ENCODE data around the gene KIAA1958.

Gene KIAA1958

GRCh38 chr9:112601636-112602035 is 115.0 kb downstream of the KIAA1958 start:
- DNase-seq (ENCODE audit: low read depth in 3 of 3), result no peak

- DNase-seq (ENCODE audit: low read depth in 3 of 3), result no peak
Measured at GRCh38 chr9:112604790-112605189, 118.2 kb downstream of the KIAA1958 start.

GRCh38 chr9:112605518-112605917 is 118.9 kb downstream of the KIAA1958 start:
- DNase-seq (ENCODE audit: low read depth in 3 of 3), result no peak

- DNase-seq (ENCODE audit: low read depth in 3 of 3), result no peak
Measured at GRCh38 chr9:112605963-112606699, 119.5 kb downstream of the KIAA1958 start.

GRCh38 chr9:112608851-112609250 is 122.2 kb downstream of the KIAA1958 start:
- DNase-seq (ENCODE audit: low read depth in 3 of 3), result no peak

GRCh38 chr9:112615584-112616266 is 129.1 kb downstream of the KIAA1958 start:
- DNase-seq (ENCODE audit: low read depth in 3 of 3), result no peak

- DNase-seq (ENCODE audit: low read depth in 3 of 3), result no peak
Measured at GRCh38 chr9:112617371-112617770, 130.7 kb downstream of the KIAA1958 start.

GRCh38 chr9:112618385-112619009 is 131.9 kb downstream of the KIAA1958 start:
- DNase-seq (ENCODE audit: low read depth in 3 of 3), result no peak

GRCh38 chr9:112620388-112620787 is 133.8 kb downstream of the KIAA1958 start:
- no peak for DNase-seq (ENCODE audit: low read depth in 3 of 3)

GRCh38 chr9:112621018-112621655 is 134.5 kb downstream of the KIAA1958 start:
- DNase-seq (ENCODE audit: low read depth in 3 of 3), result no peak

- no peak for DNase-seq (ENCODE audit: low read depth in 3 of 3)
Measured at GRCh38 chr9:112623198-112623597, 136.6 kb downstream of the KIAA1958 start.

GRCh38 chr9:112624711-112625707 is 138.4 kb downstream of the KIAA1958 start:
- no peak for DNase-seq (ENCODE audit: low read depth in 3 of 3)

- DNase-seq (ENCODE audit: low read depth in 3 of 3), result no peak
Measured at GRCh38 chr9:112629671-112630485, 143.3 kb downstream of the KIAA1958 start.

GRCh38 chr9:112631313-112632070 is 144.9 kb downstream of the KIAA1958 start:
- no peak for DNase-seq (ENCODE audit: low read depth in 3 of 3)

GRCh38 chr9:112640311-112640710 is 153.7 kb downstream of the KIAA1958 start:
- DNase-seq (ENCODE audit: low read depth in 3 of 3), result no peak

GRCh38 chr9:112642126-112642525 is 155.5 kb downstream of the KIAA1958 start:
- DNase-seq (ENCODE audit: low read depth in 3 of 3), result no peak

GRCh38 chr9:112647596-112647995 is 161.0 kb downstream of the KIAA1958 start:
- no peak for DNase-seq (ENCODE audit: low read depth in 3 of 3)

GRCh38 chr9:112648624-112649023 is 162.0 kb downstream of the KIAA1958 start:
- no peak for DNase-seq (ENCODE audit: low read depth in 3 of 3)

- DNase-seq (ENCODE audit: low read depth in 3 of 3), result no peak
Measured at GRCh38 chr9:112654282-112654681, 167.7 kb downstream of the KIAA1958 start.

GRCh38 chr9:112655668-112656067 is 169.0 kb downstream of the KIAA1958 start:
- no peak for DNase-seq (ENCODE audit: low read depth in 3 of 3)
